Stimulated activated CD8-positive, alpha-beta memory T cell treated with anti-CD3 and anti-CD28 coated beads, Interleukin-12 subunit alpha, Interleukin-12 subunit beta, amount 100 ng/mL, for 1 hour (primary cell): Measurements from ENCODE around the gene DCUN1D2.

ENCODE experiments used
- DNase-seq: peaks from one replicate; pipeline ENCODE4 v3.0.0-alpha.2; 2020; ENCODE audit warnings: low read depth

DCUN1D2 gene

GRCh38 chr13:113519556-113519955 is 29.0 kb upstream of the DCUN1D2 start:
- no peak for DNase-seq

- no peak for DNase-seq
These were observed 27.7 kb upstream of the DCUN1D2 start for GRCh38 chr13:113518076-113518803.

- no peak for DNase-seq
These were observed 24.3 kb upstream of the DCUN1D2 start for GRCh38 chr13:113514847-113515246.

GRCh38 chr13:113513761-113514160 is 23.2 kb upstream of the DCUN1D2 start:
- DNase-seq, result no peak

GRCh38 chr13:113511361-113511760 is 20.9 kb upstream of the DCUN1D2 start:
- DNase-seq, result no peak

- DNase-seq, result no peak
These were observed 20.4 kb upstream of the DCUN1D2 start for GRCh38 chr13:113510871-113511270.

- DNase-seq, result no peak
These were observed 19.5 kb upstream of the DCUN1D2 start for GRCh38 chr13:113509989-113510388.

GRCh38 chr13:113508521-113509254 is 18.2 kb upstream of the DCUN1D2 start:
- no peak for DNase-seq

- no peak for DNase-seq
These were observed 17.2 kb upstream of the DCUN1D2 start for GRCh38 chr13:113507505-113508345.

GRCh38 chr13:113506871-113507388 is 16.4 kb upstream of the DCUN1D2 start:
- DNase-seq, result no peak

- DNase-seq, result no peak
These were observed 15.6 kb upstream of the DCUN1D2 start for GRCh38 chr13:113506025-113506685.

GRCh38 chr13:113502686-113503085 is 12.2 kb upstream of the DCUN1D2 start:
- DNase-seq, result no peak

- DNase-seq, result no peak
These were observed 10.2 kb upstream of the DCUN1D2 start for GRCh38 chr13:113500530-113501265.

- DNase-seq, result no peak
These were observed 9.4 kb upstream of the DCUN1D2 start for GRCh38 chr13:113499936-113500335.

GRCh38 chr13:113498905-113499304 is 8.4 kb upstream of the DCUN1D2 start:
- DNase-seq, result no peak

- DNase-seq, result no peak
These were observed 6.7 kb upstream of the DCUN1D2 start for GRCh38 chr13:113497217-113497616.

- DNase-seq, result no peak
These were observed 5.1 kb upstream of the DCUN1D2 start for GRCh38 chr13:113495494-113496210.

- DNase-seq, result no peak
These were observed 2.9 kb upstream of the DCUN1D2 start for GRCh38 chr13:113493315-113493951.

GRCh38 chr13:113491982-113492381 is 1.5 kb upstream of the DCUN1D2 start:
- no peak for DNase-seq

GRCh38 chr13:113491418-113491883 is 940 bp upstream of the DCUN1D2 start:
- DNase-seq, result no peak
